Upper lobe of right lung (tissue), 1 donor: ENCODE measurements around the gene MAPK6. TPM values are rescaled to one million over a fixed set of nuclear protein-coding genes. Genes with fewer than 3 reads are reported as not detected.
"Not testable (repeated sequence)": the region's sequence is repeated elsewhere in the genome, so short reads cannot be mapped to it uniquely, and the experiment has no call there.

ENCODE experiments used
- ATAC-seq: fragments of 200-7000 bp; cut with Tn5 transposase; one replicate; pipeline ENCODE4 v1.9.1; 2020; ENCODE audit warnings: mild to moderate bottlenecking, moderate library complexity
- DNase-seq: peaks from one replicate; pipeline ENCODE4 v3.0.0-alpha.2; 2020
- H3K27ac ChIP-seq: fragments of 200-600 bp; one replicate; pipeline ENCODE4 v1.8.0; 2022
- H3K27me3 ChIP-seq: fragments of 200-600 bp; one replicate; pipeline ENCODE4 v1.8.0; 2022; ENCODE audit warnings: mild to moderate bottlenecking
- H3K36me3 ChIP-seq: fragments of 200-600 bp; one replicate; pipeline ENCODE4 v1.8.0; 2022
- H3K4me1 ChIP-seq: fragments of 200-600 bp; one replicate; pipeline ENCODE4 v1.8.0; 2022
- H3K4me3 ChIP-seq: fragments of 200-600 bp; one replicate; pipeline ENCODE4 v1.8.0; 2022; ENCODE audit warnings: mild to moderate bottlenecking
- H3K9me3 ChIP-seq: fragments of 200-600 bp; one replicate; pipeline ENCODE4 v1.8.0; 2022
- CTCF ChIP-seq: fragments of 200-600 bp; IDR thresholded peaks from one replicate; pipeline ENCODE4 v1.8.0; 2022; ENCODE audit warnings: antibody characterized with exemption
- intact Hi-C: fragments of 100-400 bp; cut with DNase I; formaldehyde crosslinking; loops from one replicate; pipeline ENCODE4 v1.11.0; 2022
- total RNA-seq: library from RNA; stranded (reverse); fragmentation: NEBNext Ultra II Directional; extraction: Animal tissue kit (Norgen Biotek cat#: 25700); gene quantifications from one replicate; pipeline ENCODE4 v1.2.1, GENCODE V29; 2021
- donor health status: DM: no; HTN: yes; CAD: no; lungs with severe emphysema.

The MAPK6 gene
- total RNA-seq, 1 donor from 2014 or later: 20.9 TPM

- Histone ChIP-seq H3K9me3 (no peaks in the 10 kb centered on the region), H3K27me3 (no peaks in the 10 kb centered on the region), H3K4me1 (peaks cover 5% of the 10 kb centered on the region), H3K4me3 (no peak overlapping the region), H3K36me3 (no peaks in the 10 kb centered on the region), H3K27ac (no peak overlapping the region)
- intact Hi-C loops: no loop called here
- no peak for ATAC-seq
- no peak for DNase-seq
- TF ChIP-seq CTCF: no peak
These were observed 16.7 kb upstream of the MAPK6 start for GRCh38 chr15:52002351-52002750.

- intact Hi-C loops, H3K27ac ChIP-seq, H3K36me3 ChIP-seq, DNase-seq, ATAC-seq, H3K9me3 ChIP-seq, H3K4me3 ChIP-seq, H3K27me3 ChIP-seq: not testable (repeated sequence)
- peaks cover 13% of the 10 kb centered on the region for H3K4me1 ChIP-seq
These were observed 15.9 kb upstream of the MAPK6 start for GRCh38 chr15:52003089-52003488.

GRCh38 chr15:52003710-52004109 lies 15.3 kb upstream of the MAPK6 start:
- TF ChIP-seq CTCF: no peak
- H3K4me1 ChIP-seq: peaks cover 19% of the 10 kb centered on the region
- no peak overlapping the region for H3K4me3 ChIP-seq
- H3K36me3 ChIP-seq: no peaks in the 10 kb centered on the region
- intact Hi-C loops: no loop called here
- H3K27me3 ChIP-seq: no peaks in the 10 kb centered on the region
- H3K9me3 ChIP-seq: no peaks in the 10 kb centered on the region
- DNase-seq: no peak
- H3K27ac ChIP-seq: no peak overlapping the region
- no peak for ATAC-seq

- intact Hi-C loops: no loop called here
- Histone ChIP-seq H3K4me1 (peaks cover 20% of the 10 kb centered on the region), H3K9me3 (no peaks in the 10 kb centered on the region), H3K27ac (no peak overlapping the region), H3K27me3 (no peaks in the 10 kb centered on the region), H3K36me3 (no peaks in the 10 kb centered on the region), H3K4me3 (no peak overlapping the region)
- TF ChIP-seq CTCF: no peak
- no peak for DNase-seq
- ATAC-seq: no peak
These were observed 14.2 kb upstream of the MAPK6 start for GRCh38 chr15:52004806-52005205.

GRCh38 chr15:52005748-52006701 lies 13.0 kb upstream of the MAPK6 start:
- intact Hi-C loops: no loop called here
- H3K4me3 ChIP-seq: no peak overlapping the region
- no peak overlapping the region for H3K27ac ChIP-seq
- H3K4me1 ChIP-seq: peaks cover 20% of the 10 kb centered on the region
- H3K9me3 ChIP-seq: no peaks in the 10 kb centered on the region
- TF ChIP-seq CTCF: no peak
- no peak for DNase-seq
- H3K27me3 ChIP-seq: no peaks in the 10 kb centered on the region
- no peak for ATAC-seq
- no peaks in the 10 kb centered on the region for H3K36me3 ChIP-seq

- TF ChIP-seq CTCF: no peak
- Histone ChIP-seq H3K36me3 (no peaks in the 10 kb centered on the region), H3K9me3 (no peaks in the 10 kb centered on the region), H3K4me3 (no peak overlapping the region), H3K4me1 (peaks cover 22% of the 10 kb centered on the region), H3K27me3 (no peaks in the 10 kb centered on the region), H3K27ac (no peak overlapping the region)
- intact Hi-C loops: no loop called here
- peak; percentile 80 for ATAC-seq
- DNase-seq: peak; percentile 70
These were observed 12.2 kb upstream of the MAPK6 start for GRCh38 chr15:52006702-52007340.
